GM06990 (cell line): ENCODE results near the gene LAMA2.

Experiments
- DNase-seq: peaks from one replicate; pipeline ENCODE4 v3.0.0-alpha.2; 2011; ENCODE audit not compliant: insufficient read length; ENCODE audit errors: extremely low read depth
- H3K27me3 ChIP-seq: replicated peaks from 2 replicates; pipeline ENCODE4 v1.6.0; 2011; ENCODE audit warnings: low read length; ENCODE audit not compliant: control insufficient read depth, insufficient read depth
- H3K36me3 ChIP-seq: 2 replicates; pipeline ENCODE4 v1.5.1; 2011; ENCODE audit warnings: low read length; ENCODE audit not compliant: control insufficient read depth, insufficient read depth
- H3K4me3 ChIP-seq: replicated peaks from 2 replicates; pipeline ENCODE4 v1.5.1; 2011; ENCODE audit warnings: low read depth, mild to moderate bottlenecking, control low read depth, low read length
- TF ChIP-seq, protein P1 (sequence below): IDR thresholded peaks from 2 replicates; pipeline ENCODE4 v1.5.1; 2011; ENCODE audit warnings: low read length, control low read depth, mild to moderate bottlenecking, inconsistent platforms; ENCODE audit not compliant: insufficient read depth, poor library complexity, severe bottlenecking

LAMA2 gene

DNA sequence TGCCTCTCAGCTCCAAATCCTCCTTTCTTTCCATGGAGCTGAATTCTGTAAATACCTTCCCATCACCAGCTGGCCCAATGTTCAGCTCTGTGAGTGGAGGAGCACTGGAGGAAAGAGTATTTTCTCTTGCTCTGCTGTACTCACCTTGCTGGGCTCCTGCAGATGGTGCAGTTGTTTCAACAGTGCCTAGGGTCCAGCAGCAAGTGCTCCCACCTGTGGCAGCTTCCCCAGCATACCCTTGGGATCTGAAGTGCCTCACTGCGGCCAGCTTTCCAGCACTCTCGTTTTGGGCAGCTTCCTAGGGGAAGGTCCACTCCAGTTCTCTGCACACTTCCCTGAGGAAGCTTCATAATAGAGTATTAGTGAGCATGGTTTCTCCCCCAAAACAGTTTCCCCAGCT is 656.1 kb downstream of the LAMA2 start:
- DNase-seq = no peak
- Histone ChIP-seq H3K36me3 (no peaks in the 10 kb centered on the region), H3K4me3 (no peak overlapping the region), H3K27me3 (no peaks in the 10 kb centered on the region)
- TF ChIP-seq, protein P1, sequence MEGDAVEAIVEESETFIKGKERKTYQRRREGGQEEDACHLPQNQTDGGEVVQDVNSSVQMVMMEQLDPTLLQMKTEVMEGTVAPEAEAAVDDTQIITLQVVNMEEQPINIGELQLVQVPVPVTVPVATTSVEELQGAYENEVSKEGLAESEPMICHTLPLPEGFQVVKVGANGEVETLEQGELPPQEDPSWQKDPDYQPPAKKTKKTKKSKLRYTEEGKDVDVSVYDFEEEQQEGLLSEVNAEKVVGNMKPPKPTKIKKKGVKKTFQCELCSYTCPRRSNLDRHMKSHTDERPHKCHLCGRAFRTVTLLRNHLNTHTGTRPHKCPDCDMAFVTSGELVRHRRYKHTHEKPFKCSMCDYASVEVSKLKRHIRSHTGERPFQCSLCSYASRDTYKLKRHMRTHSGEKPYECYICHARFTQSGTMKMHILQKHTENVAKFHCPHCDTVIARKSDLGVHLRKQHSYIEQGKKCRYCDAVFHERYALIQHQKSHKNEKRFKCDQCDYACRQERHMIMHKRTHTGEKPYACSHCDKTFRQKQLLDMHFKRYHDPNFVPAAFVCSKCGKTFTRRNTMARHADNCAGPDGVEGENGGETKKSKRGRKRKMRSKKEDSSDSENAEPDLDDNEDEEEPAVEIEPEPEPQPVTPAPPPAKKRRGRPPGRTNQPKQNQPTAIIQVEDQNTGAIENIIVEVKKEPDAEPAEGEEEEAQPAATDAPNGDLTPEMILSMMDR = no peak

DNA sequence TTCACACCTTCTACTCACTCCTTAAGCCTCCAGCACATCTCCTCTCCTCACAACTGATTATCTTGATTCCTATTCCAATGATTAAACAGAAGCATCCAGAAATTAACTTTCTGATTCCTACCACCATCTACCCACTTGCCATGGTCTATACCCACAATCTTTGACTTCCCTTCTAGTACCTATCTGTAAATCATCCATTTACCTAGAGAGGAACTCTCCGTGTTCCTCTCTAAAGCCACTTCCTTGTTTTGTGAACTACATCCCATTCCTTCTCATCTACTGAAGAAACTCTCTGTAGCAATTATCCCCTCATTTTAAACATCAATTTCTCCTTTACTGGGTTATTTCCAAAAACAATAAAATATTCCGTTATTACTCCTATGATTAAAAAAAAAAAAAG is 659.8 kb downstream of the LAMA2 start:
- TF ChIP-seq, protein P1 = no peak
- no peaks in the 10 kb centered on the region for H3K36me3 ChIP-seq
- DNase-seq = no peak
- no peak overlapping the region for H3K4me3 ChIP-seq
- H3K27me3 ChIP-seq = no peaks in the 10 kb centered on the region

DNA sequence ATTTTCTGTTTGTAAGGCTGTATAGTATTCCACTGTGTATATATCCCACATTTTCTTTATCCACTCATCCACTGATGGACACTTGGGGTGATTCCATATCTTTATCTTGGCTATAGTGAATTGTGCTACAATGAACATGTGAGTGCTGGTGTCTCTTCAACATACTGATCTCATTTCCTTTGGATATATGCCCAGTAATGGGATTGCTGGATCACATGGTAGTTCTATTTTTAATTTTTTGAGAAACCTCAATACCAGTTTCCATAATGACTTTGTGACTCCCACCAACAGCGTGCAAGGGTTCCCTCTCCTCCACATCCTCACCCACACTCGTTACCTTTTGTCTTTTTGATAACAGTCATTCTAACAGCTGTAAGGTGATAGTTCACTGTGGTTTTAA is 661.0 kb downstream of the LAMA2 start:
- Histone ChIP-seq H3K36me3 (no peaks in the 10 kb centered on the region), H3K27me3 (no peaks in the 10 kb centered on the region), H3K4me3 (no peak overlapping the region)
- no peak for DNase-seq
- TF ChIP-seq, protein P1 = no peak

DNA sequence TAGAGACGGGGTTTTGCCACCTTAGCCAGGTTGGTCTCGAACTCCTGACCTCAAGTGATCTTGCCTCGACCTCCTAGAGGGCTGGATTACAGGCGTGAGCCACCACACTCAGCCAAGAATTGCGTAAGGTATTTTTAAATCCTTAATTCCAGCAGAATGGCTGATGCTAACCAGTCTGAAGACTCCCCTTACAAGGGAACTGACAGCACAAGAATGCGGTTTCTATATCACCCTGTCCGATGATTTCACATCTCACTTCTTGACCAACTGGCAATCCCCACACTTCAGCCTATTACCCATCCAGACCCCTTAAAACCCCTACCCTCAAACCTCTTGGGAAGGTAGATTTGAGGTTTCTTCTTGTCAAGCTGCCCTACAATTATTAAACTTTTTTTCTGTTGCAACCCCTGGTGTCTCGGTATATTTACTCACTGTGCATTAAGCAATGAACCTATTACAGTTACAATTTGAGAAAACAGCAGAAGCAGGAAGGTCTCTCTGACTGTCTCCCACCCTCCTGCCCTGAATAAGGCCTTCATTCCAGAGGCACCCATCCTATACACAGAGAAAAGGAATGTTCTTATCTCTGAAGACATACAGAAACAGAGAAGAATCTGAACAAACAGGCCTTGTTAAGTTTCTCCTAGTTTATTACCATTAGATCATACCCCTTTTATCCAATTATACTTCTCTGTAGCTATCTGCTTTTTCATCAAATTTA is 662.1 kb downstream of the LAMA2 start:
- TF ChIP-seq, protein P1 = no peak
- Histone ChIP-seq H3K36me3 (no peaks in the 10 kb centered on the region), H3K4me3 (no peak overlapping the region), H3K27me3 (no peaks in the 10 kb centered on the region)
- no peak for DNase-seq

DNA sequence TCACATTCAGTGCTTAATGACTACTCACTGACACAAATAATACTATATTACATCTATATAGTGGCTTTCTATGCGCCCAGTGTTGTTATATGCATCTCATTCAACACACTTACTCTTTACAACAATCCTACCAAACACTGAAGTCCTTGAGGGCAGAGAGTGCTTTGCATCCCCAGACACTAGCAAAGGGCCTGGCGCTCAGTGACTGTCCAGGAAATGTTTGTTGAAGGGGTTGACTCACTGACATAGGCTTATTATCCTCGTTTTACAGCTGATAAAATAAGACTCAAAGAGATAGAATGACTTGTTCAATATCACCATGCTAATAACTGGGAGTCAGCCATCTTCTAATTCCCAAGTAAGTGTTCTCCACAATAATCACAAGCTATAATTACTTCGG is 663.8 kb downstream of the LAMA2 start:
- no peak overlapping the region for H3K4me3 ChIP-seq
- no peaks in the 10 kb centered on the region for H3K36me3 ChIP-seq
- TF ChIP-seq, protein P1 = no peak
- no peak for DNase-seq
- no peaks in the 10 kb centered on the region for H3K27me3 ChIP-seq

DNA sequence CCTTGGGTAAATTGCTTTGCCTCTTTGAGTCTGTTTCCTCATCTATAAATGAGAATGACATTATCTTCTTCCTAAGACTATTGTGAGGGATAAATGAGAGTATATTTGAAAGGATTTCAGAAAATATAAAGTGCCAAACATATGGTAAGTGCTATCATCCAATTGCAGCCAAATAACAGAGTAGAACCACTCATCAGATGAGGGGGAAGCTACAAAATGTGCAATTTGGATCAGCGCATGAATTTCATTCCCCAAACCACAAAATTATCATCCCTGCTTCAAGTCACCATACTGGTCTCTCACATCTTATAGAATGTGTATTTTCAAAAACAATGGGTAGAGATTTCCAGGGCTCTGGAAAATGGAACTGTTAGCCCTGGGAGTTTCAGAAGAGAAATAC is 668.5 kb downstream of the LAMA2 start:
- no peak for DNase-seq

More for the DNA sequence above, 668.5 kb downstream of the LAMA2 start:
- H3K4me3 ChIP-seq = no peak overlapping the region
- H3K27me3 ChIP-seq = no peaks in the 10 kb centered on the region
- no peaks in the 10 kb centered on the region for H3K36me3 ChIP-seq
- TF ChIP-seq, protein P1 = no peak
